GM23338 (cell line): ENCODE results near the gene POLD4. TPM values are rescaled to one million over a fixed set of nuclear protein-coding genes. Genes with fewer than 3 reads are reported as not detected.

Source experiments
- ATAC-seq: fragments of 200-7000 bp; cut with Tn5 transposase; 3 replicates; pipeline ENCODE4 v1.9.1; 2020
- DNase-seq: peaks from one replicate; pipeline ENCODE4 v3.0.0-alpha.2; 2015; ENCODE audit warnings: low spot score
- H2AFZ ChIP-seq: fragments of 200-600 bp; sonication (generic); 2 replicates; pipeline ENCODE4 v1.8.0; 2016; ENCODE audit warnings: antibody characterized with exemption, mild to moderate bottlenecking, moderate library complexity
- H3F3A ChIP-seq: fragments of 200-600 bp; sonication (generic); replicated peaks from 2 replicates; pipeline ENCODE4 v1.8.0; 2017; ENCODE audit warnings: antibody characterized with exemption, mixed run types, low read depth
- H3K27ac ChIP-seq: fragments of 200-600 bp; sonication (generic); 2 replicates; pipeline ENCODE4 v1.6.1; 2016; ENCODE audit warnings: low read depth
- H3K27me3 ChIP-seq: fragments of 200-600 bp; sonication (generic); 2 replicates; pipeline ENCODE4 v1.8.0; 2016; ENCODE audit warnings: mild to moderate bottlenecking, mixed run types, moderate library complexity; ENCODE audit not compliant: insufficient read depth
- H3K36me3 ChIP-seq: fragments of 200-600 bp; sonication (generic); 2 replicates; pipeline ENCODE4 v1.8.0; 2016; ENCODE audit warnings: mild to moderate bottlenecking; ENCODE audit not compliant: insufficient read depth
- H3K4me1 ChIP-seq: fragments of 200-600 bp; sonication (generic); 2 replicates; pipeline ENCODE4 v1.8.0; 2016; ENCODE audit warnings: mild to moderate bottlenecking, moderate library complexity; ENCODE audit not compliant: insufficient read depth
- H3K4me2 ChIP-seq: fragments of 200-600 bp; sonication (generic); 2 replicates; pipeline ENCODE4 v1.7.1; 2017; ENCODE audit warnings: mixed run types
- H3K4me3 ChIP-seq: fragments of 200-600 bp; sonication (generic); 2 replicates; pipeline ENCODE4 v1.6.1; 2016; ENCODE audit warnings: mixed run types
- H3K79me2 ChIP-seq: fragments of 200-600 bp; sonication (generic); replicated peaks from 2 replicates; pipeline ENCODE4 v1.8.0; 2017; ENCODE audit warnings: mild to moderate bottlenecking; ENCODE audit not compliant: insufficient read depth
- H3K9me2 ChIP-seq: fragments of 200-600 bp; sonication (generic); 2 replicates; pipeline ENCODE4 v1.8.0; 2017; ENCODE audit not compliant: insufficient read depth
- H4K20me1 ChIP-seq: fragments of 200-600 bp; sonication (generic); replicated peaks from 2 replicates; pipeline ENCODE4 v1.8.0; 2017; ENCODE audit warnings: mild to moderate bottlenecking; ENCODE audit not compliant: insufficient read depth
- H3K27ac Mint-ChIP-seq: 2 replicates; pipeline ENCODE4 v1.8.0; 2020; ENCODE audit warnings: inconsistent platforms, mild to moderate bottlenecking, moderate library complexity, mixed read lengths
- H3K27me3 Mint-ChIP-seq: 3 replicates; pipeline ENCODE4 v1.8.0; 2022; ENCODE audit warnings: low read depth, mild to moderate bottlenecking, moderate library complexity, mixed read lengths, inconsistent platforms; ENCODE audit not compliant: insufficient read depth, poor library complexity
- H3K36me3 Mint-ChIP-seq: 3 replicates; pipeline ENCODE4 v1.8.0; 2021; ENCODE audit warnings: low read depth, mild to moderate bottlenecking, inconsistent platforms, moderate library complexity, mixed read lengths
- H3K4me1 Mint-ChIP-seq: 3 replicates; pipeline ENCODE4 v1.8.0; 2020; ENCODE audit warnings: mild to moderate bottlenecking, inconsistent platforms, mixed read lengths
- H3K4me3 Mint-ChIP-seq: 3 replicates; pipeline ENCODE4 v1.8.0; 2021; ENCODE audit warnings: moderate library complexity, mild to moderate bottlenecking, inconsistent platforms, mixed read lengths
- H3K9me3 Mint-ChIP-seq: 3 replicates; pipeline ENCODE4 v1.8.0; 2020; ENCODE audit warnings: moderate library complexity, mild to moderate bottlenecking, inconsistent platforms, mixed read lengths
- ETS1 ChIP-seq: IDR thresholded peaks from 2 replicates; pipeline ENCODE4 v1.6.1; 2016; ENCODE audit warnings: antibody characterized with exemption
- EZH2 ChIP-seq: fragments of 200-600 bp; sonication (generic); IDR thresholded peaks from one replicate; pipeline ENCODE4 v1.8.0; 2017; ENCODE audit warnings: antibody characterized with exemption, mild to moderate bottlenecking, low read depth; ENCODE audit not compliant: unreplicated experiment
- EZH2phosphoT487 ChIP-seq: fragments of 200-600 bp; sonication (generic); IDR thresholded peaks from one replicate; pipeline ENCODE4 v1.8.1; 2018; ENCODE audit warnings: antibody characterized with exemption; ENCODE audit not compliant: unreplicated experiment
- NANOG ChIP-seq: IDR thresholded peaks from 2 replicates; pipeline ENCODE4 v1.6.1; 2016; ENCODE audit warnings: antibody characterized with exemption, borderline replicate concordance
- POLR2AphosphoS5 ChIP-seq: IDR thresholded peaks from 2 replicates; pipeline ENCODE4 v1.6.1; 2016; ENCODE audit warnings: antibody characterized with exemption, low read depth
- REST ChIP-seq: IDR thresholded peaks from one replicate; pipeline ENCODE4 v1.6.1; 2018; ENCODE audit warnings: antibody characterized with exemption; ENCODE audit not compliant: unreplicated experiment
- ZNF331 ChIP-seq: fragments of 250-450 bp; sonication (Bioruptor Pico); IDR thresholded peaks from 2 replicates; pipeline ENCODE4 v1.5.0; 2020; ENCODE audit warnings: low read depth, mild to moderate bottlenecking, moderate library complexity
- polyA plus RNA-seq: library from polyadenylated mRNA; unstranded; fragments of >200 nt; fragmentation: Nextera tagmentation; extraction: Ambion mirVana; gene quantifications from 2 replicates; pipeline ENCODE4 v1.2.1, GENCODE V29; 2016
- total RNA-seq: library from RNA; depleted of rRNA; stranded (reverse); fragments of >200 nt; shearing (Covaris generic); gene quantifications from 2 replicates; pipeline ENCODE4 v1.2.3, GENCODE V29; 2014

POLD4 gene
- total and polyA plus RNA-seq, 2 experiments from 2014 or later: 16.2 to 23.0 TPM

- Mint-ChIP-seq H3K36me3 (no peaks in the 10 kb centered on the region), H3K4me3 (peak overlapping the region; percentile 80), H3K27me3 (peaks cover 36% of the 10 kb centered on the region), H3K9me3 (no peaks in the 10 kb centered on the region), H3K4me1 (peaks cover 46% of the 10 kb centered on the region), H3K27ac (no peak overlapping the region)
- Histone ChIP-seq H3K27ac (no peak overlapping the region), H4K20me1 (no peaks in the 10 kb centered on the region), H3K79me2 (no peaks in the 10 kb centered on the region), H3F3A (peaks cover 2% of the 10 kb centered on the region; the same call in 1 of the 2 replicates), H2AFZ (peak overlapping the region; percentile 96), H3K9me2 (no peaks in the 10 kb centered on the region), H3K36me3 (no peaks in the 10 kb centered on the region), H3K4me1 (peaks cover 29% of the 10 kb centered on the region), H3K4me2 (peak overlapping the region; percentile 88), H3K27me3 (peaks cover 70% of the 10 kb centered on the region), H3K4me3 (peak overlapping the region; percentile 59)
- ATAC-seq (no peak), DNase-seq (peak; percentile 28)
- TF ChIP-seq ZNF331: no peak
- peak; percentile 5 for TF ChIP-seq EZH2
These were observed 22.9 kb upstream of the POLD4 start for GRCh38 chr11:67376063-67376820.

- Histone ChIP-seq H3K4me1 (peaks cover 37% of the 10 kb centered on the region), H3K36me3 (no peaks in the 10 kb centered on the region), H3K4me2 (peak overlapping the region; percentile 88), H3K27me3 (peaks cover 78% of the 10 kb centered on the region), H2AFZ (peak overlapping the region; percentile 96), H3F3A (peaks cover 4% of the 10 kb centered on the region; the same call in 1 of the 2 replicates), H4K20me1 (no peaks in the 10 kb centered on the region), H3K27ac (no peak overlapping the region), H3K79me2 (no peaks in the 10 kb centered on the region), H3K4me3 (peak overlapping the region; percentile 59), H3K9me2 (no peaks in the 10 kb centered on the region)
- H3K4me1 Mint-ChIP-seq: peaks cover 48% of the 10 kb centered on the region
- ATAC-seq (peak; percentile 3), DNase-seq (peak; percentile 64)
- H3K27ac Mint-ChIP-seq: no peak overlapping the region
- H3K27me3 Mint-ChIP-seq: peaks cover 41% of the 10 kb centered on the region
- H3K9me3 Mint-ChIP-seq: no peaks in the 10 kb centered on the region
- TF ChIP-seq EZH2 (peak; percentile 71), EZH2phosphoT487 (no peak), ETS1 (0 out of 2 replicates have a peak, but pooled peaks have one; percentile 29), NANOG (no peak), POLR2AphosphoS5 (0 out of 2 replicates have a peak, but pooled peaks have one; percentile 17), REST (peak; percentile 6)
- H3K4me3 Mint-ChIP-seq: peak overlapping the region; percentile 80
- H3K36me3 Mint-ChIP-seq: no peaks in the 10 kb centered on the region
These were observed 22.1 kb upstream of the POLD4 start for GRCh38 chr11:67375320-67376055.
